Measurements from ENCODE around the gene MPP4. TPM values are rescaled to one million over a fixed set of nuclear protein-coding genes. Genes with fewer than 3 reads are reported as not detected.
A peak's percentile ranks its signal among the peaks of the same experiment; 100 is the strongest.

Gene MPP4
- total RNA-seq, 1 experiment from 2014 or later = not detected

GRCh38 chr2:201647431-201647830 lies 51.0 kb downstream of the MPP4 start:
- CTCF ChIA-PET = no interaction called here
- no peak for TF ChIP-seq REST (IDR thresholded peaks at IDR 0.05; ENCODE audit: insufficient read depth in 1 of 2, low read depth in 2 of 2, low read length in 1 of 2)
- TF ChIP-seq SIN3A (IDR thresholded peaks at IDR 0.05; ENCODE audit: borderline replicate concordance, insufficient read depth, low read depth, low read length) = no peak
- TF ChIP-seq TCF7L2 (IDR thresholded peaks at IDR 0.05; ENCODE audit: low read depth, low read length) = no peak
- no peak for TF ChIP-seq POLR2AphosphoS5 (IDR thresholded peaks at IDR 0.05; ENCODE audit: low read depth, low read length)
- TF ChIP-seq CTCF (IDR thresholded peaks at IDR 0.05) = no peak

GRCh38 chr2:201644001-201644400 lies 54.4 kb downstream of the MPP4 start:
- CTCF ChIA-PET = no interaction called here
- POLR2A ChIA-PET = no interaction called here

More at GRCh38 chr2:201647431-201647830, 51.0 kb downstream of the MPP4 start:
- intact Hi-C loops (cut with micrococcal nuclease; ENCODE audit: unreplicated experiment) = no loop called here
- no peak overlapping the region for H3K4me3 ChIP-seq (ENCODE audit: low read depth in 2 of 2, low read length in 2 of 2)
- peaks cover 2% of the 10 kb centered on the region; the same call in 1 of the 2 replicates for H3K27me3 ChIP-seq (ENCODE audit: control insufficient read depth, insufficient read depth, low read length)
- ATAC-seq (no peak), DNase-seq (ENCODE audit: low read depth, low spot score) (no peak)
- in situ Hi-C loops (cut with HindIII; ENCODE audit: low pct_unique_long_range_greater_than_20kb, low sequenced_read_pairs) = no loop called here
- H3K9me3 ChIP-seq (ENCODE audit: control insufficient read depth, insufficient read depth, low read depth, low read length) = no peaks in the 10 kb centered on the region
- no TSS peak for BruUV-seq (replicated peaks)
- H3K27ac ChIP-seq (ENCODE audit: low read length) = no peak overlapping the region
- H3K36me3 ChIP-seq (ENCODE audit: control insufficient read depth, insufficient read depth, low read length) = no peaks in the 10 kb centered on the region
- POLR2A ChIA-PET = no interaction called here
- H3K4me1 ChIP-seq (ENCODE audit: control insufficient read depth, insufficient read depth, low read length) = peaks cover 11% of the 10 kb centered on the region

More at GRCh38 chr2:201644001-201644400, 54.4 kb downstream of the MPP4 start:
- peaks cover 17% of the 10 kb centered on the region for H3K4me1 ChIP-seq (ENCODE audit: control insufficient read depth, insufficient read depth, low read length)
- H3K36me3 ChIP-seq (ENCODE audit: control insufficient read depth, insufficient read depth, low read length) = no peaks in the 10 kb centered on the region; the same call in 1 of the 2 replicates
- ATAC-seq (no peak), DNase-seq (ENCODE audit: low read depth, low spot score) (no peak)
- no peaks in the 10 kb centered on the region for H3K9me3 ChIP-seq (ENCODE audit: control insufficient read depth, insufficient read depth, low read depth, low read length)
- BruUV-seq (replicated peaks) = TSS peak; percentile 83
- in situ Hi-C loops (cut with HindIII; ENCODE audit: low pct_unique_long_range_greater_than_20kb, low sequenced_read_pairs) (no loop called here), intact Hi-C loops (cut with micrococcal nuclease; ENCODE audit: unreplicated experiment) (no loop called here)
- TF ChIP-seq REST (IDR thresholded peaks at IDR 0.05; ENCODE audit: insufficient read depth in 1 of 2, low read depth in 2 of 2, low read length in 1 of 2) (no peak), CTCF (IDR thresholded peaks at IDR 0.05) (no peak), TCF7L2 (IDR thresholded peaks at IDR 0.05; ENCODE audit: low read depth, low read length) (no peak), SIN3A (IDR thresholded peaks at IDR 0.05; ENCODE audit: borderline replicate concordance, insufficient read depth, low read depth, low read length) (no peak), POLR2AphosphoS5 (IDR thresholded peaks at IDR 0.05; ENCODE audit: low read depth, low read length) (no peak)
- peak overlapping the region; percentile 95 for H3K27ac ChIP-seq (ENCODE audit: low read length)
- H3K27me3 ChIP-seq (ENCODE audit: control insufficient read depth, insufficient read depth, low read length) = no peaks in the 10 kb centered on the region
- H3K4me3 ChIP-seq (ENCODE audit: low read depth in 2 of 2, low read length in 2 of 2) = peak overlapping the region; percentile 64 to 95
